GM18861 (cell line): ENCODE results near the gene IQUB.
"Not testable (repeated sequence)": the region's sequence is repeated elsewhere in the genome, so short reads cannot be mapped to it uniquely, and the experiment has no call there.

Source experiments
- ATAC-seq: cut with Tn5 transposase; IDR thresholded peaks from one replicate; pipeline ENCODE4 v1.9.1; 2021; ENCODE audit not compliant: unreplicated experiment

Gene IQUB

GRCh38 chr7:123548406-123548805 is 14.0 kb upstream of the IQUB start:
- no peak for ATAC-seq

GRCh38 chr7:123539871-123540270 is 5.5 kb upstream of the IQUB start:
- peak; percentile 38 for ATAC-seq

GRCh38 chr7:123538897-123539296 is 4.5 kb upstream of the IQUB start:
- ATAC-seq, result no peak

- no peak for ATAC-seq
Measured at GRCh38 chr7:123538189-123538714, 3.9 kb upstream of the IQUB start.

DNA sequence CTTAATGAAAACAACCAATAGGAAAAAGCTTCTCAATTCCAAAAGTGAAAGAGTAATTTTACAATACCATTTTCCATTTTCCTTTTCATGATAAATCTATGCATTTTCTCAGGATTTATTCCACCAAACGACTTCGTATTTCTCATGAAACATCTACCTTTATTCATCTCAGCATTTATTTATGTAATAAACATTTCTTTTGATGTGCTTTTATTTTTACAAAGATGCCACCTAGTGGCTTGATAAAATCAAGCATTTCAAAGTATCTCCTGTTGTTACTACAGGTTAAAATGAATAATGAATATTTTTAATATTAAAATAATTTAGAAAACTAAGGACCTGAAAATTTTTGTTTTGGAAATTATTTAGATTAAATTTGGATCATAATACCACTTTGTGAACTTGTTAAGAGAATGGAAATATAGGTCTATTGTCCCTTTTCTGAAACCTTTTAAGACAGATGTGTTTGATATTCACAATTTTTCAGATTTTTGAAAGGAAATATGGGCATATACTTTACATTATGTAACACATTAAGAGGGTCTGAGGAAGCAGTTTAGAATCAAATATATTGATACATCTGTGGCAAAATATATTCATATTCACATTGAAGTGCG is 2.7 kb upstream of the IQUB start:
- ATAC-seq, result no peak

GRCh38 chr7:123535517-123535916 is 1.1 kb upstream of the IQUB start:
- ATAC-seq, result no peak

GRCh38 chr7:123533929-123534382 is 439 bp downstream of the IQUB start:
- peak; percentile 11 for ATAC-seq

DNA sequence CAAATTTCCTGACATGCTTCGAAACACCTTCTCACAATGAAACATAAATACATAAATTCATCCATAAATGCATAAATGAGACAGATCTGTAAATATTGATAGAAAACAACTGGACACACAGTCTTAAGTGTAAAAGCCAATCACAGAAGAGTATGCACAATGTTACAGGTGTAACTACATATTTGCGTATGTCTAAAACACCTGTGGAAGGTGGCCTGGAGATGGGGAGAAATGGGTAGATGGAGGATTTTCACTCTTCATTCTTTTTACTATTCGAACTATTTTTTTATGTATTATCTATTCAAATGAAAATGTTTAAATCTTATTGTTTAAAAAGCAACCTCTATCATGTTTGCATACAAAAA is 860 bp downstream of the IQUB start:
- ATAC-seq, result no peak

DNA sequence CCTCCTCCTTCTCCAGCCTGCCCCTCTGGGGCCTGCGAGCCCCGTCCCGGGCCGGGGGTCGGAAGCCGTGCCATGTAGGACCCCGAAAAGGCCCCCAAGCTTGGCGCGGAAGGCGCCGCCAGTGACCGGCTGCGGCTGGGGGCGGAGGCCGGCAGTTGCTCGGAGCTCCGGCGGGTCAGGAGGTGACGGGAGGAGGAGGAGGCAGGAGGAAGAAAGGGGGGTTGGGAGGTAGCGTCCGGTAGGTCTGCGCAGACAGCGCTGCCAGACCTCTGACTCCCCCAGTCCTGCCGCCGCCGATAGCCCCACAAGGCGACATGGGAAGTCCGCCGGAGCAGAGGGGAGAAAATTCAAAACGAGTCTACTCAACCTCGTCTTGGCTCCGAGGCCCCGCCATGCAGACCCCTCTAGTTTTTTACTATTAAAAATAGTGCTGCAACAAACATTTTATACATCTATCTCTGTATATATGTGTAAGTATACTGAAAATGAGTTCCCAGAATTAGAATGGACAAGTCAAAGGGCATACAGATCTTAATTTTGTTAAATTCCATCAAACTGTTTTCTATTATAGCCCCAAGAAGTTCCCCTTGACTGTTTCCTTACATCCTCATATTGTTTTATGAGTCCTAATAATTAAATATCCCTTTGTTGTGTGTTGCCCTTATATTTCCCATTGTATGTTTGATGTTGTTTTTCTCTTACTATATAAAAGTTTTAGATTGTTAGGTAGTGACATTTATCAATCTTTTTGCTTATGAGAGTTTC is 1.4 kb downstream of the IQUB start:
- not testable (repeated sequence) for ATAC-seq

- not testable (repeated sequence) for ATAC-seq
Measured at GRCh38 chr7:123532343-123532742, 2.1 kb downstream of the IQUB start.

- not testable (repeated sequence) for ATAC-seq
Measured at GRCh38 chr7:123530035-123530591, 4.3 kb downstream of the IQUB start.

DNA sequence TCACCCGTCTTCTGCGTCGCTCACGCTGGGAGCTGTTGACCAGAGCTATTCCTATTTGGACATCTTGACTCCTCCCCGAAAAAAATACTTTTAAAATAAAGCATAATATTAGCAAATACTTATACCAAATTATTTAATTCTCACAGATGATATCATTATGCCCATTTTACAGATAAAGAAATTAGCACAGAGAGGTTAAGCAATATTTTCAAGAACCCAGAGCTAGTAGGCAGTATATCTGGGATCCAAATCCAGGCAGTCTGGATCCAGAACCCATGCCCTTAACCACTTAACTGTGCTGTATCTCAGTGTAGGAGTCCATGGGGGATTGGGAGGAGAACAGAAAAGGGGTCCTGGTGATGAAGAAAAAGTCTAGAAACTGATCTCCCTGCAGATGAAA is 6.1 kb downstream of the IQUB start:
- ATAC-seq, result no peak

DNA sequence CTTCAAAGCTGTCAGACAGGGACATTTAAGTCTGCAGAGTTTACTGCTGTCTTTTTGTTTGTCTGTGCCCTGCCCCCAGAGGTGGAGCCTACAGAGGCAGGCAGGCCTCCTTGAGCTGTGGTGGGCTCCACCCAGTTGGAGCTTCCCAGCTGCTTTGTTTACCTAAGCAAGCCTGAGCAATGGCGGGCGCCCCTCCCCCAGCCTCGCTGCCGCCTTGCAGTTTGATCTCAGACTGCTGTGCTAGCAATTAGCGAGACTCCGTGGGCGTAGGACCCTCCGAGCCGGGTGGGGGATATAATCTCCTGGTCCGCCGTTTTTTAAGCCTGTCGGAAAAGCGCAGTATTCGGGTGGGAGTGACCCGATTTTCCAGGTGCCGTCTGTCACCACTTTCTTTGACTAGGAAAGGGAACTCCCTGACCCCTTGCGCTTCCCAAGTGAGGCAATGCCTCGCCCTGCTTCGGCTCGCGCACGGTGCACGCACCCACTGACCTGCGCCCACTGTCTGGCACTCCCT is 6.6 kb downstream of the IQUB start:
- ATAC-seq, result not testable (repeated sequence)

- not testable (repeated sequence) for ATAC-seq
Measured at GRCh38 chr7:123526533-123526932, 7.9 kb downstream of the IQUB start.

- ATAC-seq, result no peak
Measured at GRCh38 chr7:123522066-123522465, 12.3 kb downstream of the IQUB start.

DNA sequence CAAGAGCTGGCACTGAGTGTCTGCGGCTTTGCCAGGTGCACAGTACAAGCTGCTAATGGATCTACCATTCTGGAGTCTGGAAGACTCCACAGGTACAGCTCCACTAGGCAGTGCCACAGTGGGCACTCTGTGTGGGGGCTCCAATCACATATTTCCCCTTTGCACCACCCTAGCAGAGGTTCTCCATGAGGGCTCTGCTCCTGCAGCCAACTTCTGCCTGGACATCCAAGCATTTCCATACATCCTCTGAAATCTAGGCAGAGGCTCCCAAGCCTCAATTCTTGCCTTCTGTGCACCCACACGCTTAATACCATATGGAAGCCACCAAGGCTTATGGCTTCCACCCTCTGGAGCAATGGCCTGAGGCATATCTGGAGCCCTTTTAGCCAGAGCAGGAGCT is 29.2 kb downstream of the IQUB start:
- ATAC-seq, result no peak

DNA sequence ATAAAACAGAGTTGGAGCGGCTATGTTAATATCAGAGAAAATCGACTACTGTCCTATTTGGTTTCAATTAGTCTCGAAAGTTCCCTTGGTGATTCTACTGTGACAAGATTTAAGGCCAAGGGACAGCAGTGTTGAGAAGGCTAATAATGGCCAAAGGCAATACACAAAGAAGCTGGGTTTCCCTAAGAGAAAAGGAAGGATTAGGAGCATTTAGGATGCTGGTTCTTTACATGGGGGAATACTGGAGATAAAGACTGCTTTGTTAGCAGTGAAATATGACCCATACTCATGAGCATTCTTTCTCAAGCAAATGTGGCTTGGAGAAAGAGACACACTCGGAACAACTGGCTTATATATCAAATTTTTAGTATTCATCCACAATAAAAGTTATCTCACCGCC is 32.2 kb downstream of the IQUB start:
- ATAC-seq, result no peak

- ATAC-seq, result no peak
Measured at GRCh38 chr7:123500878-123501489, 33.4 kb downstream of the IQUB start.

DNA sequence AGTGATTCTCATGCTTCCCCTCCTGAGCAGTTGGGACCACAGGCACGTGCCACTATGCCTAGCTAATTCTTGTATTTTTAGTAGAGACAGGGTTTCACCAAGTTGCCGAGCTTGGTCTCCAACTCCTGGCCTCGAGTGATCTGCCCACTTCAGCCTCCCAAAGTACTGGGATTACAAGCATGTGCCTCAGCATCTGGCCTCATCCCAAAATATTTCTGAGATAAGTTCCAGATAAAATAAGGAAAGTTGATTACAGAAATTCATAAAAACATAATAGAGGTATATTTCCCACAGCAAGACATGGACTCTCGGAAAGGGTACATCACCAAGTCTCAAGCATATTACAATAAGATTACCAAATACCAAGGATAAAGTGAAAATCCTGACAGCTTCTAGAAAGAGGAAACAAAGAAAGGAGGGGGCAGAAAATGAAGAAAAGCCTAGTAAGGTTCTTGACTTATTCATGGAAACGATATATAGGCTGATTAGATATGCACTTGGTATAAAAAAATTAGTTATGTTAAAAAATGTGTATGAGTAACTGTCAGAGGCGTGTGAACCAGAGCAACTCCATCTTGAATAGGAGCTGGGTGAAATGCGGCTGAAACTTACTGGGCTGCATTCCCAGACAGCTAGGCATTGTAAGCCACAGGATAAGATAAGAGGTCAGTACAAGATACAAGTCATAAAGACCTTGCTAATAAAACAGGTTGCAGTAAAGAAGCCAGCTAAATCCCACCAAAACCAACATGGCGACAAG is 35.0 kb downstream of the IQUB start:
- no peak for ATAC-seq

DNA sequence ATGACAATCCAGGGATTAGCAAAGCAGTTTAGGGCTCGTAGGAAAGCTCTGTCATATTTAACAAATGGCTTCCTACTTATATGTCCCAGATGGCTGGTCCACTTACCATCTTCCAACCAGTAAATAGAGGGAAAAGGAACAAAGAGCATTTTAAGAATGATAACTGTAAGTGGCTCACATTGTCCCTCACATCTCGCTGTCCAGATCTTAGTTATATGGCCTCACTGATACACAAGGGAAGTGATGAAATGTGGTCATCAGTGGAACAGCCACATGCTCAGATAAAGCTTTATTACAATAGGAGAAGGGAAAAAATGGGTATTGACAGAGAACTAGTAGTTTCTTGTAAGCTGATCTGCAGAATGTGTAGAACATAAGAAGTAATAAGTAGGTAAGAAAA is 35.8 kb downstream of the IQUB start:
- no peak for ATAC-seq

GRCh38 chr7:123498031-123498430 is 36.4 kb downstream of the IQUB start:
- ATAC-seq, result no peak
